Liver (tissue), 9 donors: Measurements from ENCODE around the gene DOK3. TPM values are rescaled to one million over a fixed set of nuclear protein-coding genes. Genes with fewer than 3 reads are reported as not detected.

ENCODE experiments used
- DNase-seq: peaks from one replicate; pipeline ENCODE4 v3.0.0-alpha.2; 2017; ENCODE audit warnings: low spot score
- H3K27ac ChIP-seq, 2 donors: one replicate each; pipeline ENCODE4 v1.7.0; 2013; ENCODE audit warnings: inconsistent platforms in 2 of 2, low read length in 2 of 2, control low read depth in 1 of 2, low read depth in 1 of 2, mild to moderate bottlenecking in 1 of 2
- H3K27me3 ChIP-seq, 4 donors: one replicate each; pipeline versions ENCODE4 v1.6.1 to v1.7.0; 2013; ENCODE audit warnings: low read length in 3 of 4, inconsistent platforms in 1 of 4, mild to moderate bottlenecking in 1 of 4, moderate library complexity in 1 of 4; ENCODE audit not compliant: control insufficient read depth in 4 of 4, insufficient read depth in 4 of 4
- H3K36me3 ChIP-seq, 4 donors: one replicate each; pipeline versions ENCODE4 v1.6.1 to v1.7.0; 2013; ENCODE audit warnings: low read length in 3 of 4, mild to moderate bottlenecking in 3 of 4, low read depth in 1 of 4, moderate library complexity in 1 of 4; ENCODE audit not compliant: control insufficient read depth in 4 of 4, insufficient read depth in 3 of 4
- H3K4me1 ChIP-seq, 4 donors: one replicate each; pipeline versions ENCODE4 v1.6.1 to v1.7.0; 2013; ENCODE audit warnings: low read length in 3 of 4, mild to moderate bottlenecking in 3 of 4, moderate library complexity in 1 of 4; ENCODE audit not compliant: control insufficient read depth in 4 of 4, insufficient read depth in 4 of 4
- H3K4me3 ChIP-seq, 3 donors: one replicate each; pipeline versions ENCODE4 v1.6.1 to v1.7.0; 2013; ENCODE audit warnings: low read length in 3 of 3, control low read depth in 1 of 3, low read depth in 1 of 3, mild to moderate bottlenecking in 1 of 3
- H3K9ac ChIP-seq, 2 donors: one replicate each; pipeline ENCODE4 v1.7.0; 2013; ENCODE audit warnings: low read length in 2 of 2, mild to moderate bottlenecking in 2 of 2, moderate library complexity in 2 of 2, control low read depth in 1 of 2, low read depth in 1 of 2
- H3K9me3 ChIP-seq, 4 donors: one replicate each; pipeline versions ENCODE4 v1.6.1 to v1.7.0; 2013; ENCODE audit warnings: low read length in 3 of 4; ENCODE audit not compliant: control insufficient read depth in 4 of 4
- CTCF ChIP-seq: fragments of 150-350 bp; IDR thresholded peaks from 2 replicates; pipeline ENCODE4 v1.5.1; 2017; ENCODE audit warnings: improper control_type of control experiment, low read depth, low read length; ENCODE audit not compliant: missing input control
- EGR1 ChIP-seq, 2 donors: IDR thresholded peaks; 2 replicates each; pipeline ENCODE4 v1.6.1; 2016 to 2018; ENCODE audit warnings: antibody characterized with exemption in 2 of 2, low read depth in 2 of 2
- FOXA1 ChIP-seq: IDR thresholded peaks from 2 replicates; pipeline ENCODE4 v1.6.1; 2016; ENCODE audit warnings: antibody characterized with exemption
- FOXA2 ChIP-seq: IDR thresholded peaks from 2 replicates; pipeline ENCODE4 v1.6.1; 2016; ENCODE audit warnings: antibody characterized with exemption
- GABPA ChIP-seq, 2 donors: IDR thresholded peaks in 1 of 2; conservative IDR thresholded peaks in 1 of 2; 2 replicates each; pipeline ENCODE4 v1.6.1; 2016; ENCODE audit warnings: antibody characterized with exemption in 2 of 2, mild to moderate bottlenecking in 1 of 2, moderate library complexity in 1 of 2
- HNF4A ChIP-seq, 2 donors: conservative IDR thresholded peaks; 2 replicates each; pipeline ENCODE4 v1.6.1; 2016; ENCODE audit warnings: antibody characterized with exemption in 2 of 2, mild to moderate bottlenecking in 2 of 2
- HNF4G ChIP-seq: IDR thresholded peaks from 2 replicates; pipeline ENCODE4 v1.6.1; 2016; ENCODE audit warnings: antibody characterized with exemption
- JUND ChIP-seq, 2 donors: IDR thresholded peaks; 2 replicates each; pipeline ENCODE4 v1.6.1; 2016; ENCODE audit warnings: antibody characterized with exemption in 2 of 2
- MAX ChIP-seq: IDR thresholded peaks from 2 replicates; pipeline ENCODE4 v1.6.1; 2016; ENCODE audit warnings: antibody characterized with exemption
- RAD21 ChIP-seq, 2 donors: IDR thresholded peaks; 2 replicates each; pipeline ENCODE4 v1.6.1; 2016; ENCODE audit warnings: antibody characterized with exemption in 2 of 2, mild to moderate bottlenecking in 2 of 2
- RXRA ChIP-seq, 2 donors: IDR thresholded peaks; 2 replicates each; pipeline ENCODE4 v1.6.1; 2017 to 2018; ENCODE audit warnings: antibody characterized with exemption in 2 of 2, mild to moderate bottlenecking in 1 of 2
- YY1 ChIP-seq: IDR thresholded peaks from 2 replicates; pipeline ENCODE4 v1.6.1; 2016; ENCODE audit warnings: antibody characterized with exemption, mild to moderate bottlenecking
- ZBTB33 ChIP-seq: IDR thresholded peaks from 2 replicates; pipeline ENCODE4 v1.6.1; 2016; ENCODE audit warnings: antibody characterized with exemption
- WGBS: extraction: QIAGEN DNeasy Blood & Tissue Kit; methylation state at CpG from one replicate; pipeline ENCODE4 v1.1.7; 2013; 5-methylcytosine and 5-hydroxymethylcytosine counted together
- polyA plus RNA-seq, 2 donors: library from polyadenylated mRNA; stranded (reverse) in 1 of 2; unstranded in 1 of 2; fragments of 200-250 nt in 1 of 2; fragments of >200 nt in 1 of 2; fragmentation: Nextera tagmentation in 1 of 2; extraction: Ambion mirVana in 1 of 2; gene quantifications; one replicate each; pipeline versions ENCODE4 v1.2.1 to v1.2.3, GENCODE V29; 2013 to 2015
- total RNA-seq, 2 donors: library from RNA; depleted of rRNA; stranded (reverse); fragments of >200 nt; gene quantifications; one replicate each; pipeline ENCODE4 v1.2.3, GENCODE V29; 2014
- TF ChIP-seq, protein P1 (sequence below): IDR thresholded peaks from 2 replicates; pipeline ENCODE4 v1.6.1; 2016; ENCODE audit warnings: antibody characterized with exemption
- TF ChIP-seq, protein P2 (sequence below): IDR thresholded peaks from 2 replicates; pipeline ENCODE4 v1.6.1; 2016; ENCODE audit warnings: antibody characterized with exemption, mild to moderate bottlenecking
- donor health status: healthy.
- donor health status: healthy.
- donor health status: healthy.
- donor health status: healthy.
- donor health status: healthy.

Gene DOK3
- total and polyA plus RNA-seq, 4 donors, result 1.7 to 19.2 (median 6.6) TPM

DNA sequence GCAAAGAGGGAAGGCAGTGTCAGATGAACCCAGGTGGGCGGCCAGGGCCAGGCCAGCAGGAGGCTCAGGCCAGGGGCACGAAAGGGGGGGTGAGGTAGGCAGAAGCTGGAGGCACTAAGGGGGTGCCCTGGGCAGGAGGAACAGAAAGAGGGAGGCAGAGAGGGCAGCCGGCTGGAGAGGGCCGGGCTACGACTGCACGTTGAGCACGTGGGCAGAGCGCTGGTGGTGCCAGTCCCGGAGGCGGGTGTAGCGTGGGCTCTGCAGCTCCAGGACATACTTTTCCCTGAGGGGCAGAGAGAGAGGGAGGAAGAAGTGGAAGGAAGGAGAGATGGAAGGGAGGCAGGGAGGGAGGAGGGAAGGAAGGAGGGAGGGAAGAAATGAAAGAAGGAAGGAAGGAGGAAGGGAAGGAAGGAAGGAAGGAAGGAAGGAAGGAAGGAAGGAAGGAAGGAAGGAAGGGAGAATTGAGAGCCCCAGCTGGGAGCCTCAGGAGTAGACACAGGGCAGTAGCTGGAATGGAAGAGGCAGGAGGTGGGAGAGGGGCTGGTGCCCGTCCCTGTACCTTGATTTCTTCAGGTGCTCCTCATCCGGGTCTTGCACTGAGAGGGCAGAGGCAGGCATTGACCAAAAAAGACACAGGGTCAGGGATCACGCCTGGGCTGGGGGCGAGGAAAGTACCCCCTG, 19.2 kb downstream of the DOK3 start:
- Histone ChIP-seq H3K27me3 (no peaks in the 10 kb centered on the region), H3K9me3 (no peaks in the 10 kb centered on the region), H3K9ac (no peak overlapping the region), H3K4me3 (no peak overlapping the region), H3K27ac (no peak overlapping the region), H3K4me1 (peaks cover 0 to 4% (median 0%) of the 10 kb centered on the region in 4 donors), H3K36me3 (peaks cover 0 to 4% (median under 1%) of the 10 kb centered on the region in 4 donors)
- DNase-seq, result no peak
- 89% methylated on average over 15 of the region's 15 CpGs for WGBS
- TF ChIP-seq EGR1 (IDR thresholded peaks at IDR 0.05; ENCODE audit: low read depth in 2 of 2) (no peak), RAD21 (IDR thresholded peaks at IDR 0.05) (no peak), MAX (no peak), HNF4G (no peak), CTCF (no peak), YY1 (no peak), ZBTB33 (no peak), RXRA (IDR thresholded peaks at IDR 0.05) (no peak), FOXA1 (no peak), FOXA2 (no peak), JUND (IDR thresholded peaks at IDR 0.05) (no peak), HNF4A (conservative IDR thresholded peaks at IDR 0.05) (no peak), GABPA (IDR thresholded peaks at IDR 0.05 in 1 of 2, conservative IDR thresholded peaks at IDR 0.05 in 1 of 2) (no peak)
- TF ChIP-seq, protein P1, sequence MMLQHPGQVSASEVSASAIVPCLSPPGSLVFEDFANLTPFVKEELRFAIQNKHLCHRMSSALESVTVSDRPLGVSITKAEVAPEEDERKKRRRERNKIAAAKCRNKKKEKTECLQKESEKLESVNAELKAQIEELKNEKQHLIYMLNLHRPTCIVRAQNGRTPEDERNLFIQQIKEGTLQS, result no peak
- TF ChIP-seq, protein P2, sequence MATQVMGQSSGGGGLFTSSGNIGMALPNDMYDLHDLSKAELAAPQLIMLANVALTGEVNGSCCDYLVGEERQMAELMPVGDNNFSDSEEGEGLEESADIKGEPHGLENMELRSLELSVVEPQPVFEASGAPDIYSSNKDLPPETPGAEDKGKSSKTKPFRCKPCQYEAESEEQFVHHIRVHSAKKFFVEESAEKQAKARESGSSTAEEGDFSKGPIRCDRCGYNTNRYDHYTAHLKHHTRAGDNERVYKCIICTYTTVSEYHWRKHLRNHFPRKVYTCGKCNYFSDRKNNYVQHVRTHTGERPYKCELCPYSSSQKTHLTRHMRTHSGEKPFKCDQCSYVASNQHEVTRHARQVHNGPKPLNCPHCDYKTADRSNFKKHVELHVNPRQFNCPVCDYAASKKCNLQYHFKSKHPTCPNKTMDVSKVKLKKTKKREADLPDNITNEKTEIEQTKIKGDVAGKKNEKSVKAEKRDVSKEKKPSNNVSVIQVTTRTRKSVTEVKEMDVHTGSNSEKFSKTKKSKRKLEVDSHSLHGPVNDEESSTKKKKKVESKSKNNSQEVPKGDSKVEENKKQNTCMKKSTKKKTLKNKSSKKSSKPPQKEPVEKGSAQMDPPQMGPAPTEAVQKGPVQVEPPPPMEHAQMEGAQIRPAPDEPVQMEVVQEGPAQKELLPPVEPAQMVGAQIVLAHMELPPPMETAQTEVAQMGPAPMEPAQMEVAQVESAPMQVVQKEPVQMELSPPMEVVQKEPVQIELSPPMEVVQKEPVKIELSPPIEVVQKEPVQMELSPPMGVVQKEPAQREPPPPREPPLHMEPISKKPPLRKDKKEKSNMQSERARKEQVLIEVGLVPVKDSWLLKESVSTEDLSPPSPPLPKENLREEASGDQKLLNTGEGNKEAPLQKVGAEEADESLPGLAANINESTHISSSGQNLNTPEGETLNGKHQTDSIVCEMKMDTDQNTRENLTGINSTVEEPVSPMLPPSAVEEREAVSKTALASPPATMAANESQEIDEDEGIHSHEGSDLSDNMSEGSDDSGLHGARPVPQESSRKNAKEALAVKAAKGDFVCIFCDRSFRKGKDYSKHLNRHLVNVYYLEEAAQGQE, result no peak
